Measurements from ENCODE around the gene OPN1SW. TPM values are rescaled to one million over a fixed set of nuclear protein-coding genes. Genes with fewer than 3 reads are reported as not detected.

The OPN1SW gene
- total and polyA plus RNA-seq, 9 of the 15 experiments (the other 6 are each of a cell fraction or from before 2014, with no cell fraction given), result 0.84 to 1.0 TPM; not detected in 7

DNA sequence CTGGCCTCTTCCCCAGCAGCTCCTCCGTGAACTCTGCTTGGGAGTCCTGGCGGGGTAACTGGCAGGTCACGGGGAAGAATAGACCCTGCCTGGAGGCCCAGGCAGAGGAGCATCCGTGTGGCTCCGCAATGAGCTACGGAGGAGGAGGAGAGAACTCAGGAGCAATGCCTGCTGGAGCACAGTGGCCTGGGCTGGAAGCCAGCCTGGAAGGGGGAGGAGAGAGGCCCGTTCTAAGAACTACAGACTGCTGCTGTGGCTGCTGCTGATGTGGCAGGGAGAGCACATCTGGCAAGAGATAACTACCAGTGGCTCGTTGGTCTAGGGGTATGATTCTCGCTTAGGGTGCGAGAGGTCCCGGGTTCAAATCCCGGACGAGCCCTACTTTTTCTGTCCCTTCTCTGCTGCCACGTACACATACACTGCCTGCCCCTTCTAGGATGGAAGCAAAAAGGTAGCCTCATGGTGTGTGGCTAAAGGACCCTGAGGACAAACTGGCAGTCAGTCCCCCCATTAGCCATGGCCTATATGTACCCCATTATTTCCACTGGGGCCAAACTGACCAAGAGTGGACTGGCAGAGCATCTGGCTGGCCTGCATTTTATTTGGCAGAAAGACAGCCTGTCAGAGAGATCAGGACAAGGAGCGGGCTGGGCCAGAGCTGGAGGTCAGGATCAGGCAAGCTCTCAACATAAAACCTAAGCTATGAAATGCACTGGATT, 7.7 kb upstream of the OPN1SW start (continued):
- TF ChIP-seq, protein P1, sequence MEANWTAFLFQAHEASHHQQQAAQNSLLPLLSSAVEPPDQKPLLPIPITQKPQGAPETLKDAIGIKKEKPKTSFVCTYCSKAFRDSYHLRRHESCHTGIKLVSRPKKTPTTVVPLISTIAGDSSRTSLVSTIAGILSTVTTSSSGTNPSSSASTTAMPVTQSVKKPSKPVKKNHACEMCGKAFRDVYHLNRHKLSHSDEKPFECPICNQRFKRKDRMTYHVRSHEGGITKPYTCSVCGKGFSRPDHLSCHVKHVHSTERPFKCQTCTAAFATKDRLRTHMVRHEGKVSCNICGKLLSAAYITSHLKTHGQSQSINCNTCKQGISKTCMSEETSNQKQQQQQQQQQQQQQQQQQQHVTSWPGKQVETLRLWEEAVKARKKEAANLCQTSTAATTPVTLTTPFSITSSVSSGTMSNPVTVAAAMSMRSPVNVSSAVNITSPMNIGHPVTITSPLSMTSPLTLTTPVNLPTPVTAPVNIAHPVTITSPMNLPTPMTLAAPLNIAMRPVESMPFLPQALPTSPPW (CRISPR knock-in tag; IDR thresholded peaks at IDR 0.05), result peak; percentile 84
- TF ChIP-seq HDAC2 (IDR thresholded peaks at IDR 0.05) (peak; percentile 65; the same call in 1 of the 2 replicates), ZC3H8 (IDR thresholded peaks at IDR 0.05) (peak; percentile 73; the same call in 1 of the 2 replicates), ZNF766 (CRISPR knock-in tag; conservative IDR thresholded peaks at IDR 0.05) (peak; percentile 64; the same call in 1 of the 2 replicates), ZNF263 (CRISPR knock-in tag; IDR thresholded peaks at IDR 0.05; ENCODE audit: borderline replicate concordance) (peak; percentile 90), ATF1 (CRISPR knock-in tag; IDR thresholded peaks at IDR 0.05) (no peak), ATF1 (tag; IDR thresholded peaks at IDR 0.05) (peak; percentile 87), CAMTA2 (CRISPR knock-in tag; conservative IDR thresholded peaks at IDR 0.05) (no peak), IRF1 (CRISPR knock-in tag; IDR thresholded peaks at IDR 0.05; ENCODE audit: borderline replicate concordance) (0 out of 2 replicates have a peak, but pooled peaks have one; percentile 31), FOXJ3 (CRISPR knock-in tag; IDR thresholded peaks at IDR 0.05) (no peak), MLX (CRISPR knock-in tag; conservative IDR thresholded peaks at IDR 0.05) (0 out of 4 replicates have a peak, but pooled peaks of 1 of the 2 experiments have one; percentile 9), DIDO1 (tag; IDR thresholded peaks at IDR 0.05; ENCODE audit: low read depth) (no peak; the same call in 1 of the 2 replicates), FOXA1 (IDR thresholded peaks at IDR 0.05; ENCODE audit: borderline replicate concordance) (no peak), TRIM28 (IDR thresholded peaks at IDR 0.05) (peak; percentile 77), LARP7 (IDR thresholded peaks at IDR 0.05) (peak; percentile 15; the same call in 1 of the 2 replicates), SMARCA4 (IDR thresholded peaks at IDR 0.05) (peak; percentile 39; the same call in 1 of the 2 replicates)
- TF ChIP-seq, protein P2, sequence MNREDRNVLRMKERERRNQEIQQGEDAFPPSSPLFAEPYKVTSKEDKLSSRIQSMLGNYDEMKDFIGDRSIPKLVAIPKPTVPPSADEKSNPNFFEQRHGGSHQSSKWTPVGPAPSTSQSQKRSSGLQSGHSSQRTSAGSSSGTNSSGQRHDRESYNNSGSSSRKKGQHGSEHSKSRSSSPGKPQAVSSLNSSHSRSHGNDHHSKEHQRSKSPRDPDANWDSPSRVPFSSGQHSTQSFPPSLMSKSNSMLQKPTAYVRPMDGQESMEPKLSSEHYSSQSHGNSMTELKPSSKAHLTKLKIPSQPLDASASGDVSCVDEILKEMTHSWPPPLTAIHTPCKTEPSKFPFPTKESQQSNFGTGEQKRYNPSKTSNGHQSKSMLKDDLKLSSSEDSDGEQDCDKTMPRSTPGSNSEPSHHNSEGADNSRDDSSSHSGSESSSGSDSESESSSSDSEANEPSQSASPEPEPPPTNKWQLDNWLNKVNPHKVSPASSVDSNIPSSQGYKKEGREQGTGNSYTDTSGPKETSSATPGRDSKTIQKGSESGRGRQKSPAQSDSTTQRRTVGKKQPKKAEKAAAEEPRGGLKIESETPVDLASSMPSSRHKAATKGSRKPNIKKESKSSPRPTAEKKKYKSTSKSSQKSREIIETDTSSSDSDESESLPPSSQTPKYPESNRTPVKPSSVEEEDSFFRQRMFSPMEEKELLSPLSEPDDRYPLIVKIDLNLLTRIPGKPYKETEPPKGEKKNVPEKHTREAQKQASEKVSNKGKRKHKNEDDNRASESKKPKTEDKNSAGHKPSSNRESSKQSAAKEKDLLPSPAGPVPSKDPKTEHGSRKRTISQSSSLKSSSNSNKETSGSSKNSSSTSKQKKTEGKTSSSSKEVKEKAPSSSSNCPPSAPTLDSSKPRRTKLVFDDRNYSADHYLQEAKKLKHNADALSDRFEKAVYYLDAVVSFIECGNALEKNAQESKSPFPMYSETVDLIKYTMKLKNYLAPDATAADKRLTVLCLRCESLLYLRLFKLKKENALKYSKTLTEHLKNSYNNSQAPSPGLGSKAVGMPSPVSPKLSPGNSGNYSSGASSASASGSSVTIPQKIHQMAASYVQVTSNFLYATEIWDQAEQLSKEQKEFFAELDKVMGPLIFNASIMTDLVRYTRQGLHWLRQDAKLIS (CRISPR knock-in tag; IDR thresholded peaks at IDR 0.05), result peak; percentile 73; the same call in 1 of the 2 replicates
- TF ChIP-seq, protein P3, sequence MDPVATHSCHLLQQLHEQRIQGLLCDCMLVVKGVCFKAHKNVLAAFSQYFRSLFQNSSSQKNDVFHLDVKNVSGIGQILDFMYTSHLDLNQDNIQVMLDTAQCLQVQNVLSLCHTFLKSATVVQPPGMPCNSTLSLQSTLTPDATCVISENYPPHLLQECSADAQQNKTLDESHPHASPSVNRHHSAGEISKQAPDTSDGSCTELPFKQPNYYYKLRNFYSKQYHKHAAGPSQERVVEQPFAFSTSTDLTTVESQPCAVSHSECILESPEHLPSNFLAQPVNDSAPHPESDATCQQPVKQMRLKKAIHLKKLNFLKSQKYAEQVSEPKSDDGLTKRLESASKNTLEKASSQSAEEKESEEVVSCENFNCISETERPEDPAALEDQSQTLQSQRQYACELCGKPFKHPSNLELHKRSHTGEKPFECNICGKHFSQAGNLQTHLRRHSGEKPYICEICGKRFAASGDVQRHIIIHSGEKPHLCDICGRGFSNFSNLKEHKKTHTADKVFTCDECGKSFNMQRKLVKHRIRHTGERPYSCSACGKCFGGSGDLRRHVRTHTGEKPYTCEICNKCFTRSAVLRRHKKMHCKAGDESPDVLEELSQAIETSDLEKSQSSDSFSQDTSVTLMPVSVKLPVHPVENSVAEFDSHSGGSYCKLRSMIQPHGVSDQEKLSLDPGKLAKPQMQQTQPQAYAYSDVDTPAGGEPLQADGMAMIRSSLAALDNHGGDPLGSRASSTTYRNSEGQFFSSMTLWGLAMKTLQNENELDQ (CRISPR knock-in tag; IDR thresholded peaks at IDR 0.05; ENCODE audit: borderline replicate concordance), result no peak

All from K562 (cell line).